Keratinocyte (primary cell): ENCODE measurements around the gene FAM50A. TPM values are rescaled to one million over a fixed set of nuclear protein-coding genes. Genes with fewer than 3 reads are reported as not detected.
A peak's percentile ranks its signal among the peaks of the same experiment; 100 is the strongest.

Experiments
- DNase-seq: peaks from one replicate; pipeline ENCODE4 v3.0.0-alpha.2; 2011; ENCODE audit warnings: low read depth, missing footprints, low spot score
- FAIRE-seq: peaks from 2 replicates; lab custom pipeline; 2011; peaks lifted over from hg19 to GRCh38; lab: Jason Lieb, UNC
- H2AFZ ChIP-seq: 2 replicates; pipeline ENCODE4 v1.6.0; 2012; ENCODE audit warnings: low read length, control low read depth, inconsistent platforms; ENCODE audit not compliant: control insufficient read depth
- H3K27ac ChIP-seq: 2 replicates; pipeline ENCODE4 v1.5.1; 2011; ENCODE audit warnings: low read length; ENCODE audit not compliant: control insufficient read depth, insufficient read depth
- H3K27me3 ChIP-seq: 3 replicates; pipeline ENCODE4 v1.6.0; 2011; ENCODE audit warnings: low read length; ENCODE audit not compliant: control insufficient read depth, insufficient read depth; ENCODE audit errors: extremely low read depth
- H3K36me3 ChIP-seq, 2 experiments: 2 replicates in 1 of 2; 3 replicates in 1 of 2; pipeline ENCODE4 v1.5.1; 2011; ENCODE audit warnings: low read length in 2 of 2, mild to moderate bottlenecking in 1 of 2; ENCODE audit not compliant: control insufficient read depth in 2 of 2, insufficient read depth in 2 of 2; ENCODE audit errors: extremely low read depth in 1 of 2
- H3K4me1 ChIP-seq: 3 replicates; pipeline ENCODE4 v1.5.1; 2011; ENCODE audit warnings: low read length; ENCODE audit not compliant: control insufficient read depth, insufficient read depth; ENCODE audit errors: extremely low read depth
- H3K4me2 ChIP-seq: 3 replicates; pipeline ENCODE4 v1.6.0; 2011; ENCODE audit warnings: low read depth, low read length; ENCODE audit not compliant: control insufficient read depth, insufficient read depth; ENCODE audit errors: extremely low read depth
- H3K4me3 ChIP-seq, 3 experiments: fragments of 200-600 bp in 1 of 3; sonication (generic) in 1 of 3; 2 replicates in 2 of 3; 3 replicates in 1 of 3; pipeline ENCODE4 v1.5.1; 2011 to 2016; ENCODE audit warnings: low read length in 3 of 3, mild to moderate bottlenecking in 3 of 3, control low read depth in 2 of 3, inconsistent platforms in 1 of 3, low read depth in 1 of 3, mixed read lengths in 1 of 3, mixed run types in 1 of 3, moderate library complexity in 1 of 3; ENCODE audit not compliant: control insufficient read depth in 2 of 3, insufficient read depth in 2 of 3; ENCODE audit errors: extremely low read depth in 1 of 3
- H3K79me2 ChIP-seq: 2 replicates; pipeline ENCODE4 v1.6.0; 2012; ENCODE audit warnings: low read length; ENCODE audit not compliant: control insufficient read depth, insufficient read depth
- H3K9ac ChIP-seq: 3 replicates; pipeline ENCODE4 v1.6.0; 2011; ENCODE audit warnings: low read length; ENCODE audit not compliant: control insufficient read depth, insufficient read depth; ENCODE audit errors: extremely low read depth
- H3K9me1 ChIP-seq: 3 replicates; pipeline ENCODE4 v1.6.0; 2011; ENCODE audit warnings: low read length; ENCODE audit not compliant: control insufficient read depth, insufficient read depth; ENCODE audit errors: extremely low read depth
- H3K9me3 ChIP-seq: 2 replicates; pipeline ENCODE4 v1.5.1; 2012; ENCODE audit warnings: low read depth, low read length; ENCODE audit not compliant: control insufficient read depth
- H4K20me1 ChIP-seq: 3 replicates; pipeline ENCODE4 v1.6.0; 2011; ENCODE audit warnings: low read length; ENCODE audit not compliant: control insufficient read depth, insufficient read depth; ENCODE audit errors: extremely low read depth
- CTCF ChIP-seq, 3 experiments: IDR thresholded peaks in 1 of 3; conservative IDR thresholded peaks in 1 of 3; optimal IDR thresholded peaks in 1 of 3; 2 replicates in 2 of 3; 3 replicates in 1 of 3; pipeline versions ENCODE3 to v1.5.1; 2011; ENCODE audit warnings: low read length in 3 of 3, mild to moderate bottlenecking in 3 of 3, moderate library complexity in 2 of 3, control low read depth in 1 of 3, inconsistent platforms in 1 of 3; ENCODE audit not compliant: insufficient read depth in 2 of 3; ENCODE audit errors: extremely low read depth in 1 of 3
- EZH2 ChIP-seq: IDR thresholded peaks from one replicate; pipeline ENCODE4 v1.6.1; 2012; ENCODE audit warnings: inconsistent platforms, mild to moderate bottlenecking, low read length, moderate library complexity
- dilution Hi-C: fragments of 300-500 bp; cut with MboI; formaldehyde crosslinking; loops from one replicate; pipeline ENCODE4 v1.7.0; 2020; ENCODE audit warnings: low sequenced_read_pairs; ENCODE audit not compliant: extremely low pct_ligation_motif_present
- polyA plus RNA-seq, 5 experiments: library from polyadenylated mRNA; depleted of rRNA in 3 of 5; stranded (reverse) in 3 of 5; stranded (forward) in 1 of 5; unstranded in 1 of 5; fragments of >200 nt; gene quantifications; 1 replicate in 1 of 5; 2 replicates in 3 of 5; 3 replicates in 1 of 5; pipeline versions ENCODE4 v1.2.1 to v1.2.3, GENCODE V29; 2011 to 2012; ENCODE audit warnings: missing spikeins in 2 of 5, low read depth in 1 of 5, low replicate concordance in 1 of 5

FAM50A gene
- polyA plus RNA-seq, 1 donor (not counting 4 experiments of a cell fraction or from before 2014, with no cell fraction given), result 35.7 TPM

- dilution Hi-C loops, result no loop called here
- Histone ChIP-seq H3K27ac (no peak overlapping the region), H3K9me3 (no peaks in the 10 kb centered on the region), H2AFZ (no peak overlapping the region), H3K4me2 (no peak overlapping the region), H3K36me3 (peaks cover 2 to 4% of the 10 kb centered on the region in 2 experiments), H3K27me3 (no peaks in the 10 kb centered on the region), H3K79me2 (peaks cover 14% of the 10 kb centered on the region), H3K4me1 (peaks cover 6% of the 10 kb centered on the region), H3K4me3 (no peak overlapping the region), H3K9me1 (no peaks in the 10 kb centered on the region), H3K9ac (no peak overlapping the region), H4K20me1 (no peaks in the 10 kb centered on the region)
- no peak for TF ChIP-seq CTCF (optimal IDR thresholded peaks at IDR 0.05 in 1 of 3, IDR thresholded peaks at IDR 0.05 in 1 of 3, conservative IDR thresholded peaks at IDR 0.05 in 1 of 3; ENCODE audit: extremely low read depth in 1 of 3, insufficient read depth in 2 of 3, low read length in 3 of 3)
- no peak for TF ChIP-seq EZH2
- DNase-seq (no peak), FAIRE-seq (no peak)
These were observed 16.8 kb upstream of the FAM50A start for GRCh38 chrX:154426916-154427770.

GRCh38 chrX:154428176-154429171 is 15.5 kb upstream of the FAM50A start, which contains the start of gene ATP6AP1:
ATP6AP1 (plus strand) TSS chrX:154428677; CDS start chrX:154428693, 16 bp downstream.
- H3K4me3 ChIP-seq, result peak within 1 kb of the TSS; percentile 63 to 68 (median 68)
- H3K9me3 ChIP-seq, result no peaks in the 10 kb centered on the region
- DNase-seq, result no peak
- peak within 1 kb of the TSS; percentile 65 for H3K9ac ChIP-seq
- peaks cover 4 to 5% of the 10 kb centered on the region in 2 experiments for H3K36me3 ChIP-seq
- H3K4me2 ChIP-seq, result peak within 1 kb of the TSS; percentile 81
- H3K9me1 ChIP-seq, result no peaks in the 10 kb centered on the region
- peaks cover 14% of the 10 kb centered on the region for H3K79me2 ChIP-seq
- H3K27me3 ChIP-seq, result no peaks in the 10 kb centered on the region
- H4K20me1 ChIP-seq, result no peaks in the 10 kb centered on the region
- dilution Hi-C loops, result no loop called here
- H2AFZ ChIP-seq, result peak within 1 kb of the TSS; percentile 43
- H3K4me1 ChIP-seq, result peaks cover 6% of the 10 kb centered on the region
- TF ChIP-seq CTCF (optimal IDR thresholded peaks at IDR 0.05 in 1 of 3, IDR thresholded peaks at IDR 0.05 in 1 of 3, conservative IDR thresholded peaks at IDR 0.05 in 1 of 3; ENCODE audit: extremely low read depth in 1 of 3, insufficient read depth in 2 of 3, low read length in 3 of 3) (no peak), EZH2 (no peak)
- H3K27ac ChIP-seq, result no peak within 1 kb of the TSS
- FAIRE-seq, result no peak
